ENCODE measurements around the gene STOX2.

STOX2 gene

DNA sequence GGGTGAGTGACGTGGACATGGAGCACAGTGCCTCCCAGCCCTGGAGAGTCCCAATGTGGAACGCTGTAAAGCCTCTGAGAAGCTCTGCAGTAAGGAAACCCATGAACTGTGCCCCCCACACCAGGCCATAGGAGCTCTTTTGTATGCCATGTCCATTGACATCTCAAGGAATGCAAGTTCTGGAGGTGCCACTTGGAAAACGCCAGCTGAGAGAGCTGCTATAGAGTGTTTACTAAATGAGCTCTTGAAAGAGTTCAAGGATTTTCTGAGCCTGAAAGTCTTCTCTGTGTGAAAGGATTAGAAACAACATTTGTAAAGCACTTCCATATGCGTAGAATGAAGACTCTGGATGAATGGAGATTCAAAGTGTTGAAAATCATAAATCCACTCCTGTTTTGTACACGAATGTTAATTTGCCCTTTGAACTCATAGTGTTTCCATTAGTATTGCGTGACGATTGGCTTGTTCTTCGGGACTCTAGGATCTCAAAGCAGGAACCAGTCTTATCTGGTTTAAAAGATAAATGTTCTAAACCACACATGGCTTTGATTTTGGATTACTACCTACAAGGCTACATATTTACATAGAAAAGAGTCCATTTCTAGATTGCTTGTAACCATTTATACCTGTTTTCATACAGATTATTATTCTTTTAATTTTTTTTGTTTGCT lies 41.8 kb upstream of the STOX2 start:
- TF ChIP-seq, protein P1, sequence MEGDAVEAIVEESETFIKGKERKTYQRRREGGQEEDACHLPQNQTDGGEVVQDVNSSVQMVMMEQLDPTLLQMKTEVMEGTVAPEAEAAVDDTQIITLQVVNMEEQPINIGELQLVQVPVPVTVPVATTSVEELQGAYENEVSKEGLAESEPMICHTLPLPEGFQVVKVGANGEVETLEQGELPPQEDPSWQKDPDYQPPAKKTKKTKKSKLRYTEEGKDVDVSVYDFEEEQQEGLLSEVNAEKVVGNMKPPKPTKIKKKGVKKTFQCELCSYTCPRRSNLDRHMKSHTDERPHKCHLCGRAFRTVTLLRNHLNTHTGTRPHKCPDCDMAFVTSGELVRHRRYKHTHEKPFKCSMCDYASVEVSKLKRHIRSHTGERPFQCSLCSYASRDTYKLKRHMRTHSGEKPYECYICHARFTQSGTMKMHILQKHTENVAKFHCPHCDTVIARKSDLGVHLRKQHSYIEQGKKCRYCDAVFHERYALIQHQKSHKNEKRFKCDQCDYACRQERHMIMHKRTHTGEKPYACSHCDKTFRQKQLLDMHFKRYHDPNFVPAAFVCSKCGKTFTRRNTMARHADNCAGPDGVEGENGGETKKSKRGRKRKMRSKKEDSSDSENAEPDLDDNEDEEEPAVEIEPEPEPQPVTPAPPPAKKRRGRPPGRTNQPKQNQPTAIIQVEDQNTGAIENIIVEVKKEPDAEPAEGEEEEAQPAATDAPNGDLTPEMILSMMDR (conservative IDR thresholded peaks at IDR 0.05), result no peak
- TF ChIP-seq ZFX (IDR thresholded peaks at IDR 0.05), result no peak
- H3K27ac ChIP-seq, result no peak overlapping the region

DNA sequence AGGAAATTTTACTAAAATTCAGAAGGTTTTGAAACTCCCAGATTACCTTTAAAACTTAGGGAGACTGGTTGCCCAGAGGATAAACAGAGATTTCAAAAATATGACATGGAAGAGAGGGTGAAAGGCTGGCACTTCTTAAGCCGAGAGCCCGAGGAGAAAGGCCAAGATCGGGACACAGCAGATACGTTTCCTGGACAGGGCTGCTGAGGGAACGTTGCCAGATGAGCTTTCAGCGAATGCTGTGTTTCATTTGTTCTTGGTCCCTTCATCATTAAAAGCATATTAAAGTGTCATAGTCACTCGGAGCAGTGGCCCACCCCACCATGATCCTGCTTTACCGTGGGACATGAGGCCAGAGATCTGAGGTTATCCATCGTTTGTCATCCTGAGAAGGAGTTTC lies 37.9 kb upstream of the STOX2 start:
- TF ChIP-seq, protein P1 (conservative IDR thresholded peaks at IDR 0.05), result no peak
- TF ChIP-seq ZFX (IDR thresholded peaks at IDR 0.05), result no peak
- H3K27ac ChIP-seq, result no peak overlapping the region

DNA sequence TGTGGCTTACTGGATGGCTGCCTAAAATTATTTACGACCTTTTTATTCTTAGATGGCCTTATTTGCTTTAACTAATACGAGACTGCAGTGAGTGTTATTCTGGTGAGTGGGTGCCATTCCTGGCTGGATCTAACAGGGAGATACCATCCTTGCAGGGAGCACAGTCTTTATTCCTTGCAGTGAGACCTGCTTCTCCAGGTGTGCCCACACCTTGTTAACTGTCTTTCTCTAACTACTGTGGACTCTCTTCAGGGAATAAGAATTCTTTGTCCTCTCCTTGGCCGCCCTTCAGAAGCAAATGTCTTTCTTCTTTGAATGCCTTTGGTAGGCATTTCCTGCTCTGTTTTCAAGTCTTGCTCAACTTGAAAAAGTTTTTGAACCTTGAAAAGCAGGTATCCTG lies 34.1 kb upstream of the STOX2 start:
- H3K27ac ChIP-seq, result no peak overlapping the region
- TF ChIP-seq, protein P1 (conservative IDR thresholded peaks at IDR 0.05), result no peak
- TF ChIP-seq ZFX (IDR thresholded peaks at IDR 0.05), result no peak

DNA sequence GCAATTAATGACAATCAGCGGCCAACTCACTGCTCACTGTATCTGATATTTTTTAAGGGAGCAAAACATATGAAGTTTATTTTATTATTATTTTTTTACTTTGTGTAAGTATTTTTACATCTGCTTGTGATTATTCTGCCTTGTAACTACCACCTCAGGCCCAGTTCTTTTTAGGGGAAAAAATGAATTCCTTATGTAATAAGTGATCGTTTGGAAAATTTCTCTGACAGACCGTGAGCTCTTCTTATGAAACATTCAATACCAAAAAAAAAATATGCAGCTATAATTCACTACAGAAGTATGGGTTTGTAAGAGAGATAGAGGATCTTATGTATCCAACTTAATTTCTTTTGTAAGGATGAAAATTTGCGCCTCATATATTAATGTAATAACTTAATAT lies 33.5 kb upstream of the STOX2 start:
- H3K27ac ChIP-seq, result no peak overlapping the region

DNA sequence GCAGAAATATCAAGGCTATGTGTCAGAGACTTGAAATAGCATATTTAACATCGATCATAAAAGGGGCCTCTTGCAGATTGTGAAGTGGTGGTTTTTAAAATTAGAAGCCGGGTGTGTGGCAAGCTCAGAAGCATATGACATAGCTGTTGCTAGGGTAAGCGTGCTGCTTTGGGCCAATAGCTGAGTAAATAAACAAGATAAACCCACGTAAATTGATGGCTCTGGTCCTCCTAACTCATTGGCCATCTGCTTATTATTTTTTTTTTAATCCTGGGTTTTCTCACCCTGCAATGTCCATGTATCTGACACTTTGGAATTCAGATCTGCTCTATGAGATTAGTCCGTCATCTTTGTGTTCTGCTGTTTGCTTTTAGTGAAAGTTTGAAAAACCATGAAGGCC lies 32.6 kb upstream of the STOX2 start:
- no peak overlapping the region for H3K27ac ChIP-seq
- TF ChIP-seq, protein P1 (conservative IDR thresholded peaks at IDR 0.05), result no peak
- no peak for TF ChIP-seq ZFX (IDR thresholded peaks at IDR 0.05)

More for the DNA sequence above, 33.5 kb upstream of the STOX2 start:
- TF ChIP-seq, protein P1 (conservative IDR thresholded peaks at IDR 0.05), result no peak
- no peak for TF ChIP-seq ZFX (IDR thresholded peaks at IDR 0.05)

DNA sequence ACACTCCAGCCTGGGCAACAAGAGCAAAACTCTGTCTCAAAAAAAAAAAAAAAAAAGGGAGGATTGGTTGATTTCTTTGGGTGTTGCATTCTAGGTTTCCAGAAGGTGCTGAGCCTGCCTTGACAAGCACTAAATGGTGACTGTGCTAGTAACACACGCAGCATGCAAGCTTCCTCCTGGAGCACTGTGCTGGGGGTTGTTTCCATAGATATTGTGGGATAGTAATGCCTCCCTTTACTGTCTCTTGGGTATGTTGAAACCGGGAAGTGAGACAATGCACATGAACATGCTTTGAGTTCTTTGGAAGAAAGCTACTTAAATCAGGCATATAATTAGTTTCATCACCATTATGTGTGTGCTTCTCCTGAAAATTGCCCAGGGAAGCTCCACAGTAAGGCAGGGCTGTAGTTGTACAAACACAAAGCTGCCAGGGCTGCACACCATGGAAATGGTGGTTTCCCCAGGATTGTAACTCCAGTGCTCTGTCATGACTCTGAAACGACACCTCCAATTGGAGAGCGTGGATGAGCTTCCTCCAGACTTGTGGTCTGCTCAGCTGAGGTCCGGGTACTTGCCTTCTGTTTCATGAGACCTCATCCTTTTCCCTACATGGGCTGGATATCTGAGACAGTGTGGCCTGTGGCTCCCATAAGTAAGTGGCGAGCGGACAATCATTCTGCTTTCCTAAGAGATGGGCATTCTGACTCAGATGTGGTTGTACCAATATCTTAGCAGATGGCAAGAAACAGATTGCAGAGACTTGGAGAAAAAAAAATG lies 31.5 kb upstream of the STOX2 start:
- TF ChIP-seq ZFX (IDR thresholded peaks at IDR 0.05), result no peak
- TF ChIP-seq, protein P1 (conservative IDR thresholded peaks at IDR 0.05), result no peak

DNA sequence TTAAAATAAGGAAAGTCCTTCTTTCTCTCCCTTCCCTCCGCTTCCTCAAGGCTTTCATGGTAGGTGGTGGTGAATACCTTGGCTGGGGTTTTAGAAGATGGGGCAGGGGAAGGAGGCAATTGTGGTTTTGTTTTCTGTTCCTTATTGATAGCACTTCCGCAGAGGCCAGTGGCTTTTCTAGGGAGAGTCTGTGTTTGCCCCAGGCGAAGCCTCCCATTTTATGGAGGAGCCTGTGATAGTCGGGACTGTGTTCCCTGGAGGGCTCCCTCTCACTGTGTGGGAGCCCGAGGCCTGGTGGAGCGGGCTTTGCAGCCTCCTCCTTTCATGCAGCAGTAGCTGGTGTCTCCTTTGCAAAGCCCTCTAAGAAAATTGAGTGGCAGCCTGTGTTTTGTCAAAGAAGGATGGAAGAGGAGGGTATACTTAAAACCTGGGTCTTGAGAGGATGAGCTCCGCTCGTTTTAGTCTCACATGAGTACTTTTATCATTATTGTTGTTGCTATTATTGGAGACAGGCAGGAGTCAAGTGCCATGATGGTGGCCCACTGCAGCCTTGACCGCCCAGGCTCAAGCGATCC lies 29.8 kb upstream of the STOX2 start:
- TF ChIP-seq, protein P1 (conservative IDR thresholded peaks at IDR 0.05), result no peak
- no peak for TF ChIP-seq ZFX (IDR thresholded peaks at IDR 0.05)
- no peak overlapping the region for H3K27ac ChIP-seq

More for the DNA sequence above, 31.5 kb upstream of the STOX2 start:
- no peak overlapping the region for H3K27ac ChIP-seq

All from C4-2B (cell line).